Transverse colon (tissue), 4 donors: Measurements from ENCODE around the gene ESPL1. TPM values are rescaled to one million over a fixed set of nuclear protein-coding genes. Genes with fewer than 3 reads are reported as not detected.

Source experiments
- DNase-seq: peaks from one replicate; pipeline ENCODE4 v3.0.0-alpha.2; 2019
- H3K27ac ChIP-seq, 4 donors: fragments of 200-600 bp; sonication (generic); 2 replicates each; pipeline ENCODE4 v1.5.1; 2016 to 2018; ENCODE audit warnings: inconsistent platforms in 4 of 4
- H3K27me3 ChIP-seq: fragments of 200-600 bp; sonication (generic); 2 replicates; pipeline ENCODE4 v1.5.1; 2017; ENCODE audit warnings: inconsistent platforms
- H3K36me3 ChIP-seq, 4 donors: fragments of 200-600 bp; sonication (generic); 2 replicates each; pipeline ENCODE4 v1.5.1; 2017 to 2019; ENCODE audit warnings: inconsistent platforms in 4 of 4
- H3K4me1 ChIP-seq, 4 donors: fragments of 200-600 bp; sonication (generic); 2 replicates each; pipeline ENCODE4 v1.5.1; 2017 to 2020; ENCODE audit warnings: inconsistent platforms in 4 of 4
- H3K4me3 ChIP-seq, 4 donors: fragments of 200-600 bp; sonication (generic); 1 replicate in 1 of 4; 2 replicates in 3 of 4; pipeline versions ENCODE4 v1.5.1 to v1.6.1; 2017 to 2019; ENCODE audit warnings: inconsistent platforms in 4 of 4
- H3K9me3 ChIP-seq, 2 donors: fragments of 200-600 bp; sonication (generic); 2 replicates each; pipeline ENCODE4 v1.5.1; 2017 to 2019; ENCODE audit warnings: inconsistent platforms in 2 of 2
- CTCF ChIP-seq, 5 experiments: fragments of 200-600 bp in 3 of 5; fragments of 450-650 bp in 2 of 5; sonication (generic) in 3 of 5; IDR thresholded peaks; 1 replicate in 2 of 5; 2 replicates in 3 of 5; pipeline ENCODE4 v1.5.1; 2016 to 2017; ENCODE audit warnings: antibody characterized with exemption in 5 of 5, inconsistent platforms in 3 of 5, mild to moderate bottlenecking in 2 of 5, moderate library complexity in 1 of 5
- EP300 ChIP-seq: sonication (generic); formaldehyde crosslinking; IDR thresholded peaks from one replicate; pipeline ENCODE4 v1.6.1; 2017; ENCODE audit warnings: antibody characterized with exemption, low read depth
- POLR2A ChIP-seq: fragments of 450-650 bp; IDR thresholded peaks from one replicate; pipeline ENCODE4 v1.6.1; 2016; ENCODE audit warnings: antibody characterized with exemption, mild to moderate bottlenecking, moderate library complexity
- POLR2AphosphoS5 ChIP-seq, 3 donors: sonication (generic); formaldehyde crosslinking; IDR thresholded peaks; one replicate each; pipeline ENCODE4 v1.6.1; 2016; ENCODE audit warnings: antibody characterized with exemption in 3 of 3
- WGBS, 2 donors: methylation state at CpG; one replicate each; pipeline ENCODE4 v1.1.5; 2018; ENCODE audit warnings: low coverage in 1 of 2; 5-methylcytosine and 5-hydroxymethylcytosine counted together
- in situ Hi-C, 4 donors: fragments of 200-750 bp; cut with MboI; loops; one replicate each; pipeline versions ENCODE4 v1.15.0 to v1.15.1; 2017; ENCODE audit warnings: low sequenced_read_pairs in 3 of 4, low pct_ligation_motif_present in 1 of 4, low pct_unique_long_range_greater_than_20kb in 1 of 4
- intact Hi-C: fragments of 100-400 bp; cut with DNase I; formaldehyde crosslinking; loops from one replicate; pipeline ENCODE4 v1.15.1; 2023; ENCODE audit warnings: low total_unique reads
- total RNA-seq, 4 donors: library from RNA; depleted of rRNA; stranded (reverse); fragments of >200 nt; gene quantifications; one replicate each; pipeline ENCODE4 v1.1.0, GENCODE V29; 2016

Gene ESPL1
- total RNA-seq, 4 donors from 2014 or later = 6.5 to 31.8 (median 18.8) TPM

GRCh38 chr12:53333845-53334244 lies 65.7 kb downstream of the ESPL1 start:
- intact Hi-C loops = no loop called here
- in situ Hi-C loops = no loop called here
- Histone ChIP-seq H3K4me1 (no peaks in the 10 kb centered on the region), H3K36me3 (no peaks in the 10 kb centered on the region), H3K9me3 (no peaks in the 10 kb centered on the region), H3K27me3 (peaks cover 62% of the 10 kb centered on the region), H3K27ac (no peak overlapping the region), H3K4me3 (no peak overlapping the region)
- WGBS, 2 donors = 63% methylated on average over 7 of the region's 7 CpGs; no CpG with 5 or more reads in 1 of the 2 donors
- TF ChIP-seq POLR2AphosphoS5 (IDR thresholded peaks at IDR 0.05) (no peak), POLR2A (no peak), EP300 (no peak), CTCF (IDR thresholded peaks at IDR 0.05) (no peak)
- no peak for DNase-seq

GRCh38 chr12:53334822-53335221 lies 66.7 kb downstream of the ESPL1 start:
- peaks cover 64% of the 10 kb centered on the region for H3K27me3 ChIP-seq
- in situ Hi-C loops = no loop called here

GRCh38 chr12:53336181-53336681 lies 68.1 kb downstream of the ESPL1 start, which contains the start of gene SP7:
TSS of gene SP7 (minus strand) at chr12:53336354. CDS start at chr12:53335646, 708 bp downstream.
- no peak for DNase-seq
- H3K27me3 ChIP-seq = peaks cover 64% of the 10 kb centered on the region

More at GRCh38 chr12:53334822-53335221, 66.7 kb downstream of the ESPL1 start:
- Histone ChIP-seq H3K4me3 (no peak overlapping the region), H3K4me1 (no peaks in the 10 kb centered on the region), H3K36me3 (no peaks in the 10 kb centered on the region), H3K27ac (no peak overlapping the region), H3K9me3 (no peaks in the 10 kb centered on the region)
- 69 to 70% methylated on average over 4 to 8 of the region's 8 CpGs for WGBS, 2 donors
- intact Hi-C loops = no loop called here
- no peak for TF ChIP-seq EP300
- TF ChIP-seq CTCF (IDR thresholded peaks at IDR 0.05) = no peak
- TF ChIP-seq POLR2A = no peak
- TF ChIP-seq POLR2AphosphoS5 (IDR thresholded peaks at IDR 0.05) = no peak
- no peak for DNase-seq

GRCh38 chr12:53338017-53338416 lies 69.9 kb downstream of the ESPL1 start:
- Histone ChIP-seq H3K4me3 (no peak overlapping the region), H3K27me3 (peaks cover 52% of the 10 kb centered on the region), H3K27ac (no peak overlapping the region), H3K9me3 (no peaks in the 10 kb centered on the region), H3K36me3 (no peaks in the 10 kb centered on the region), H3K4me1 (no peaks in the 10 kb centered on the region)
- WGBS, 2 donors = 19 to 26% methylated on average over 5 to 11 of the region's 11 CpGs
- DNase-seq = no peak
- TF ChIP-seq CTCF (IDR thresholded peaks at IDR 0.05) (no peak), POLR2A (no peak), EP300 (no peak), POLR2AphosphoS5 (IDR thresholded peaks at IDR 0.05) (no peak)
- in situ Hi-C loops = no loop called here
- intact Hi-C loops = no loop called here

More at GRCh38 chr12:53336181-53336681, 68.1 kb downstream of the ESPL1 start, which contains the start of gene SP7:
- no peak for TF ChIP-seq POLR2A
- no peak for TF ChIP-seq EP300
- TF ChIP-seq POLR2AphosphoS5 (IDR thresholded peaks at IDR 0.05) = no peak
- TF ChIP-seq CTCF (IDR thresholded peaks at IDR 0.05) = no peak
- H3K4me1 ChIP-seq = no peaks in the 10 kb centered on the region
- intact Hi-C loops = no loop called here
- no peak within 1 kb of the TSS for H3K4me3 ChIP-seq
- H3K9me3 ChIP-seq = no peaks in the 10 kb centered on the region
- H3K36me3 ChIP-seq = no peaks in the 10 kb centered on the region
- in situ Hi-C loops = no loop called here
- 42 to 50% methylated on average over 7 to 15 of the region's 15 CpGs for WGBS, 2 donors
- H3K27ac ChIP-seq = no peak within 1 kb of the TSS
